ENCODE measurements around the gene CFDP1.
A peak's percentile ranks its signal among the peaks of the same experiment; 100 is the strongest.

Gene CFDP1

DNA sequence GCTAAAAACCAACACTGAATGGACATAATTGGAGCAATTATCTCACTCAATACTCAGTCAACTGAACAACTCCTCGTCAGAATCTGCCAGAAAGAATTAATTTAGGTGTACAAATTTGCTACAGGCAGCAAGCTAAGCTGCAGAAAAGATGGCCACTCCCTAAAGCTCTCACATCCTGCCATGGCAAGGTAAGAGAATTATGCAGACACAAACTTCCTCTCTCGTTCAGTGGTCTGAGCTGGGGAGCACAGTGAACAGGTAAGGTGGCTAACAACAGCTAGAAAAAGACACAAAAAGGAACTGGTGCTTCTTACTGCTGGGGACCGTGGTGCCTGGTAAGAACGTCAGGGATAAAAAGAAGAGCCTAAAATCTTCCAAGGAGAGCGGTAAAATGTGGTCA lies 107.0 kb downstream of the CFDP1 start:
- CTCF ChIA-PET = interaction anchor here (1.1 to 2.5 kb wide), 3 partner anchors 32 to 76 kb away, joined by 3 to 8 read pairs (median 3); no protein-coding TSS in a partner anchor
- POLR2A ChIA-PET = no interaction called here

DNA sequence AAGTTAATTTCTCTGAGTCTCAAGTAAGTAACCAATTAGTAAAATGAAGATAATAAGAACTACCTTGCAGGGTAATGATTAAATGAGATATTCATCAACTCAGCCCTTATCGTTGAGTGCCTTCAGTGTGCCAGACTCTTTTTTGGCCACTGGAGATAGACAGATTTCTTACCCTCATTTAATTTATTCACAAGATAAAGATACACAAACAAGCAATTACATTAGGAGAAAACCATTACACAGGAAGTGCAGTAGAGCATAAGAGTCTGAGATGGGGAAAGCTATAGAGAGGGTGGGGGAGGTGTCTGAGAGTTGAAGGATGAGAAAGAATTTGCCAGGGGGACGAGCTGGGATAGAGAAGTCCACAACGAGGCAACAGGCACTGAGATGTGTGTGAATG lies 109.4 kb downstream of the CFDP1 start:
- no peak overlapping the region for H3K4me3 ChIP-seq (ENCODE audit: low read depth, low read length)
- ChIA-PET POLR2A (no interaction called here), CTCF (interaction anchor here (1.2 to 2.5 kb wide), 3 partner anchors 11 to 37 kb away, joined by 5 to 8 read pairs (median 5); no protein-coding TSS in a partner anchor)
- TF ChIP-seq, protein P1, sequence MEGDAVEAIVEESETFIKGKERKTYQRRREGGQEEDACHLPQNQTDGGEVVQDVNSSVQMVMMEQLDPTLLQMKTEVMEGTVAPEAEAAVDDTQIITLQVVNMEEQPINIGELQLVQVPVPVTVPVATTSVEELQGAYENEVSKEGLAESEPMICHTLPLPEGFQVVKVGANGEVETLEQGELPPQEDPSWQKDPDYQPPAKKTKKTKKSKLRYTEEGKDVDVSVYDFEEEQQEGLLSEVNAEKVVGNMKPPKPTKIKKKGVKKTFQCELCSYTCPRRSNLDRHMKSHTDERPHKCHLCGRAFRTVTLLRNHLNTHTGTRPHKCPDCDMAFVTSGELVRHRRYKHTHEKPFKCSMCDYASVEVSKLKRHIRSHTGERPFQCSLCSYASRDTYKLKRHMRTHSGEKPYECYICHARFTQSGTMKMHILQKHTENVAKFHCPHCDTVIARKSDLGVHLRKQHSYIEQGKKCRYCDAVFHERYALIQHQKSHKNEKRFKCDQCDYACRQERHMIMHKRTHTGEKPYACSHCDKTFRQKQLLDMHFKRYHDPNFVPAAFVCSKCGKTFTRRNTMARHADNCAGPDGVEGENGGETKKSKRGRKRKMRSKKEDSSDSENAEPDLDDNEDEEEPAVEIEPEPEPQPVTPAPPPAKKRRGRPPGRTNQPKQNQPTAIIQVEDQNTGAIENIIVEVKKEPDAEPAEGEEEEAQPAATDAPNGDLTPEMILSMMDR (IDR thresholded peaks at IDR 0.05; ENCODE audit: insufficient read depth, low read length, missing control alignments) = no peak
- DNase-seq (ENCODE audit: low read depth, low spot score) = no peak

More for the DNA sequence above, 107.0 kb downstream of the CFDP1 start:
- TF ChIP-seq, protein P1 (IDR thresholded peaks at IDR 0.05; ENCODE audit: insufficient read depth, low read length, missing control alignments) = no peak
- DNase-seq (ENCODE audit: low read depth, low spot score) = no peak
- H3K4me3 ChIP-seq (ENCODE audit: low read depth, low read length) = no peak overlapping the region

DNA sequence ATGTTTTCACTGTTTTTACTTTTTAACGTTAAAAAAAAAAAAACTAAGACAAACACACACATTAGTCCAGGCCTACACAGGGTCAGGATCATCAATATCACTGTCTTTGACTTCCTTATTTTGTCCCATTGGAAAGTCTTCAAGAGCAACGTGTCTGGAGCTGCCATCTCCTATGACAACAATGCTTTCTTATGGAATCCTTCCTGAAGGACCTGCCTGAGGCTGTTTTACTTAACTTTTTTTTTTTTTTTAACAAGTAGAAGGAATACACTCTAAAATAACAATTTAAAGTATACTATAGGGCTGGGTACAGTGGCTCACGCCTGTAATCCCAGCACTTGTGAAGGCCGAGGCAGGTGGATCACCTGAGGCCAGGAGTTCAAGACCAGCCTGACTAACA lies 110.1 kb downstream of the CFDP1 start:
- TF ChIP-seq, protein P1 (IDR thresholded peaks at IDR 0.05; ENCODE audit: insufficient read depth, low read length, missing control alignments) = no peak
- ChIA-PET CTCF (interaction anchor here (1.2 kb wide), 2 partner anchors 11 to 36 kb away, joined by 5 read pairs; no protein-coding TSS in a partner anchor), POLR2A (no interaction called here)
- no peak for DNase-seq (ENCODE audit: low read depth, low spot score)
- H3K4me3 ChIP-seq (ENCODE audit: low read depth, low read length) = no peak overlapping the region

DNA sequence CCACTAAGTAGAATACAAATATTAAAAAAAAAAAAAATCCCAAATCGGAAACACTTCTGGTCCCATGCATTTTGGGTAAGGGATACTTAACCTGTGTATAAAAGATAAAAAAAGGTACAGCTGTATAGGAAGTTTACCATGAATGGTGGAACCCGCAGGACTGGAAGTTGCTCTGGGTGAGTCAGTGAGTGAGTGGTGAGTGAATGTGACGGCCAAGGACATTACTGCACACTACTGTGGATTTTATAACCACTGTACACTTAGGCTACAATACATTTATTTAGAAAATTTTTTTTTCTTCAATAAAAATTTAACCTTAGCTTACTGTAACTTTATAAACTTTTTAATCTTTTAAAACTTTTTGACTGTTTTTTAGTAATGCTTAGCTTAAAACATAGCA lies 110.6 kb downstream of the CFDP1 start:
- POLR2A ChIA-PET = no interaction called here
- TF ChIP-seq, protein P1 (IDR thresholded peaks at IDR 0.05; ENCODE audit: insufficient read depth, low read length, missing control alignments) = no peak
- CTCF ChIA-PET = interaction anchor here (1.2 kb wide), 1 partner anchor 36 kb away, joined by 5 read pairs; no protein-coding TSS in a partner anchor
- DNase-seq (ENCODE audit: low read depth, low spot score) = no peak
- no peak overlapping the region for H3K4me3 ChIP-seq (ENCODE audit: low read depth, low read length)

DNA sequence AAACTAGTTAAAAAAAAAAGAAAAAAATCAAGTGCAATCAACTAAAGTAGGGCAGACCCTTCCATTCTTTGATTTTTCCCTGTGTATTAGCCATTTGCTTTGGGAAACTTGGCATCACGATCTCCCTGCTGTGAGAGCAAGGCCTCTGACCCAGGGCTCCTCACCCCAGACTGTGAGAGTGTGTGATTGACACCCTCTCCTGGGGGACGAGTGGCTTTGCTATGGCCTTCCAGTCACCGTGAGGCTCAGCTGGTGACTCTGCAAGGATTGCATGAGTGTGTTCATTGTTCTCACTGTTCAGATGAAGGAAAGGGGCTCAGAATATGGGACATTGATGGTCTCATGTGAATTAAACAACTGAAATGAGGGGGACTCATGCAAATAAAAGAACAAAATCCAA lies 112.9 kb downstream of the CFDP1 start:
- CTCF ChIA-PET = interaction anchor here (1.0 to 2.9 kb wide), 4 partner anchors 10 to 197 kb away, joined by 3 to 9 read pairs (median 4); no protein-coding TSS in a partner anchor
- TF ChIP-seq, protein P1 (IDR thresholded peaks at IDR 0.05; ENCODE audit: insufficient read depth, low read length, missing control alignments) = no peak
- no peak for DNase-seq (ENCODE audit: low read depth, low spot score)
- POLR2A ChIA-PET = interaction anchor here (0.8 to 1.0 kb wide), 2 partner anchors 9 to 75 kb away, joined by 3 read pairs; no protein-coding TSS in a partner anchor
- peak overlapping the region; percentile 39 for H3K4me3 ChIP-seq (ENCODE audit: low read depth, low read length)

DNA sequence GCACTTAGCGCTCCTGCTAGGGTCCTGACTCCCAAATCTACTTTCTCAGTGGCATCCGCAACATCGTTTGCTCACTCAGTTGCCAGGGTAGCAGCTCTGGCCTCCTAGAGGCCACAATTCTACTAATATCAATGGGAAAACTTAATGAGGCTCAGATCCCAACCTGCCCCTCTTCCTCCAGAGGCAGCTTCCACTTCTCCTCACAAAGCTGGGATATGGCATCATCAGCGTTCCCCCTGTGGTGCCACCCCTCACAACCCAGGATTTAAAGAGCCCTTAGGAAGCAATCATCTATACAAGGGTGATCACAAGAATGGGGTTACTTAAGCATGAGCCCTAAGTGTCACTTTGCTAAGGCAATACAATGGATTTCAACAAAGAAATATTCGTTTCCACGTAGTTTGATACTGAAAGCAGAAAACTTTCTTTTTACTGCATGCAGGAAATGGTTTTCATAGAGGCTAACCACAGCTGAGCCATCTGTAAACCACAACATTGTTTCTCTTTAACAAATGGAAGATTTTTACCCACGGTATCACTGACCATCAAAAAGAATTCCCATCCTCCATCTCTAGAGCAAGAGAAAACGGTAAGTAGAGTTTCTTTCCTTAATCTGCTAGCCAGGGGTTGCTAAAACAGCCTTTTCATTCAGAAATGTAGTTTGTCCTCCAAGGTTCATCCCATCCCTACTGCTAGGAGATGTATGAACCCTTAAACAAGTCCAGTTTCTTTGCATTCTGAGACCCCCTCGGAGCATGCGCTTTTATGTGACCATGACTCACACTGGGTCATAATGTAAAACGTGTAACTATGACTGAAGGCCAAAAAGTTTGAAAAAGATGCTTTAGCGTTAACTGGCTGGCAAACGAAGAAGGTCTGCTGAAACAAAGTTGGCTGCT lies 113.5 kb downstream of the CFDP1 start:
- TF ChIP-seq, protein P1 (IDR thresholded peaks at IDR 0.05; ENCODE audit: insufficient read depth, low read length, missing control alignments) = no peak
- ChIA-PET CTCF (interaction anchor here (1.0 to 2.9 kb wide), 3 partner anchors 11 to 86 kb away, joined by 3 to 9 read pairs (median 5); no protein-coding TSS in a partner anchor), POLR2A (interaction anchor here (0.8 to 1.1 kb wide), 3 partner anchors 8 to 74 kb away, joined by 3 read pairs; no protein-coding TSS in a partner anchor)
- DNase-seq (ENCODE audit: low read depth, low spot score) = peak; percentile 74
- peak overlapping the region; percentile 39 for H3K4me3 ChIP-seq (ENCODE audit: low read depth, low read length)

All from AG04449 (cell line).